Endothelial cell of umbilical vein (primary cell): Measurements from ENCODE around the gene PLPP1. TPM values are rescaled to one million over a fixed set of nuclear protein-coding genes. Genes with fewer than 3 reads are reported as not detected.

ENCODE experiments used
- BruUV-seq: library from RNA; stranded (reverse); fragments of 400-500 nt; replicated peaks from 2 replicates; lab custom pipeline; 2021; lab: Mats Ljungman, UMichigan
- CTCF ChIA-PET: fragments of 300-600, 350-600 bp; sonication (Branson Sonifier 250); formaldehyde crosslinking; loops from one replicate; lab custom pipeline; 2021; ENCODE audit warnings: antibody characterized with exemption, inconsistent platforms; lab: Charles Lee
- POLR2A ChIA-PET: fragments of 300-600, 350-600 bp; sonication (Branson Sonifier 250); formaldehyde crosslinking; loops from one replicate; lab custom pipeline; 2021; ENCODE audit warnings: antibody characterized with exemption, inconsistent platforms; lab: Charles Lee
- DNase-seq: peaks from one replicate; pipeline ENCODE4 v3.0.0-alpha.2; 2011; ENCODE audit warnings: low read depth, low spot score
- FAIRE-seq: peaks from 2 replicates; lab custom pipeline; 2011; peaks lifted over from hg19 to GRCh38; lab: Jason Lieb, UNC
- H2AFZ ChIP-seq: 2 replicates; pipeline ENCODE4 v1.6.0; 2012; ENCODE audit warnings: low read depth, low read length, control low read depth, inconsistent platforms
- H3K27ac ChIP-seq: 2 replicates; pipeline ENCODE4 v1.5.1; 2011; ENCODE audit warnings: low read depth, mild to moderate bottlenecking, control low read depth, low read length, moderate library complexity; ENCODE audit not compliant: insufficient read depth
- H3K27me3 ChIP-seq, 2 experiments: 2 replicates each; pipeline versions ENCODE4 v1.6.0 to v1.6.1; 2011; ENCODE audit warnings: low read length in 2 of 2, mixed read lengths in 1 of 2; ENCODE audit not compliant: control insufficient read depth in 2 of 2, insufficient read depth in 2 of 2
- H3K36me3 ChIP-seq, 2 experiments: 2 replicates in 1 of 2; 3 replicates in 1 of 2; pipeline ENCODE4 v1.5.1; 2011; ENCODE audit warnings: low read length in 2 of 2, mild to moderate bottlenecking in 1 of 2, moderate library complexity in 1 of 2; ENCODE audit not compliant: control insufficient read depth in 2 of 2, insufficient read depth in 2 of 2; ENCODE audit errors: extremely low read depth in 1 of 2
- H3K4me1 ChIP-seq: 3 replicates; pipeline ENCODE4 v1.5.1; 2011; ENCODE audit warnings: mild to moderate bottlenecking, low read length; ENCODE audit not compliant: control insufficient read depth, insufficient read depth; ENCODE audit errors: extremely low read depth
- H3K4me2 ChIP-seq: 2 replicates; pipeline ENCODE4 v1.6.1; 2011; ENCODE audit warnings: low read length, control low read depth, mixed read lengths; ENCODE audit not compliant: insufficient read depth
- H3K4me3 ChIP-seq, 3 experiments: fragments of 200-600 bp in 1 of 3; sonication (generic), shearing (Covaris generic) in 1 of 3; replicated peaks in 1 of 3; 2 replicates each; pipeline ENCODE4 v1.5.1; 2011 to 2016; ENCODE audit warnings: control low read depth in 3 of 3, low read length in 3 of 3, mild to moderate bottlenecking in 2 of 3, inconsistent platforms in 1 of 3, low read depth in 1 of 3, moderate library complexity in 1 of 3; ENCODE audit not compliant: insufficient read depth in 1 of 3
- H3K79me2 ChIP-seq: 2 replicates; pipeline ENCODE4 v1.6.0; 2012; ENCODE audit warnings: low read length, inconsistent platforms; ENCODE audit not compliant: control insufficient read depth, insufficient read depth
- H3K9ac ChIP-seq: replicated peaks from 2 replicates; pipeline ENCODE3; 2011; ENCODE audit warnings: low read length, control low read depth; ENCODE audit not compliant: insufficient read depth; ENCODE audit errors: extremely low read depth
- H3K9me1 ChIP-seq: replicated peaks from 3 replicates; pipeline ENCODE4 v1.6.0; 2011; ENCODE audit warnings: mild to moderate bottlenecking, low read length; ENCODE audit not compliant: control insufficient read depth, insufficient read depth; ENCODE audit errors: extremely low read depth
- H3K9me3 ChIP-seq: replicated peaks from 2 replicates; pipeline ENCODE4 v1.5.1; 2012; ENCODE audit warnings: low read length, inconsistent platforms; ENCODE audit not compliant: control insufficient read depth, insufficient read depth
- H4K20me1 ChIP-seq: replicated peaks from 2 replicates; pipeline ENCODE3; 2011; ENCODE audit warnings: mild to moderate bottlenecking, low read length; ENCODE audit not compliant: control insufficient read depth, insufficient read depth; ENCODE audit errors: extremely low read depth
- CTCF ChIP-seq, 2 donors: IDR thresholded peaks; 1 replicate in 1 of 2; 2 replicates in 1 of 2; pipeline ENCODE4 v1.5.1; 2011; ENCODE audit warnings: low read length in 2 of 2, mild to moderate bottlenecking in 2 of 2, moderate library complexity in 2 of 2, control low read depth in 1 of 2, inconsistent platforms in 1 of 2, low read depth in 1 of 2; ENCODE audit not compliant: insufficient read depth in 1 of 2; ENCODE audit errors: extremely low read depth in 1 of 2
- EZH2 ChIP-seq: IDR thresholded peaks from 2 replicates; pipeline ENCODE4 v1.6.1; 2012; ENCODE audit warnings: borderline replicate concordance, low read depth, mild to moderate bottlenecking, moderate library complexity, low read length, inconsistent platforms; ENCODE audit not compliant: severe bottlenecking
- FOS ChIP-seq: IDR thresholded peaks from 2 replicates; pipeline ENCODE4 v1.6.1; 2011; ENCODE audit warnings: mild to moderate bottlenecking, low read length, moderate library complexity, borderline replicate concordance; ENCODE audit not compliant: insufficient read depth
- GATA2 ChIP-seq: IDR thresholded peaks from 2 replicates; pipeline ENCODE4 v1.7.0; 2011; ENCODE audit warnings: low read depth, mild to moderate bottlenecking, moderate library complexity, mixed read lengths, low read length; ENCODE audit not compliant: insufficient read length, insufficient read depth
- JUN ChIP-seq: IDR thresholded peaks from 2 replicates; pipeline ENCODE4 v1.6.1; 2011; ENCODE audit warnings: borderline replicate concordance, low read depth; ENCODE audit not compliant: insufficient read length, insufficient read depth
- MAX ChIP-seq: IDR thresholded peaks from 2 replicates; pipeline ENCODE4 v1.6.1; 2011; ENCODE audit not compliant: insufficient read depth, insufficient read length
- MYC ChIP-seq: IDR thresholded peaks from one replicate; pipeline ENCODE4 v1.6.1; 2011; ENCODE audit warnings: mild to moderate bottlenecking, low read depth, low read length
- POLR2A ChIP-seq: IDR thresholded peaks from 2 replicates; pipeline ENCODE4 v1.6.1; 2012; ENCODE audit warnings: low read depth, mild to moderate bottlenecking, control low read depth, low read length
- POLR2AphosphoS5 ChIP-seq: IDR thresholded peaks from 2 replicates; pipeline ENCODE4 v1.6.1; 2012; ENCODE audit warnings: low read depth, mild to moderate bottlenecking, control low read depth, low read length, moderate library complexity; ENCODE audit not compliant: insufficient read depth
- dilution Hi-C: fragments of 300-500 bp; cut with MboI; formaldehyde crosslinking; loops from one replicate; pipeline ENCODE4 v1.15.0; 2019; ENCODE audit warnings: low sequenced_read_pairs; ENCODE audit not compliant: extremely low pct_ligation_motif_present
- intact Hi-C: fragments of 100-400 bp; cut with micrococcal nuclease; formaldehyde crosslinking; loops from one replicate; pipeline ENCODE4 v1.10.0; 2022
- polyA plus RNA-seq, 4 experiments: library from polyadenylated mRNA; depleted of rRNA in 3 of 4; stranded (reverse) in 3 of 4; unstranded in 1 of 4; fragments of >200 nt; gene quantifications; 2 replicates each; pipeline versions ENCODE4 v1.2.1 to v1.2.3, GENCODE V29; 2011 to 2012; ENCODE audit warnings: missing spikeins in 1 of 4
- total RNA-seq: library from RNA; stranded (reverse); gene quantifications from 2 replicates; pipeline ENCODE4 v1.2.3, GENCODE V29; 2021

Gene PLPP1
- total and polyA plus RNA-seq, 2 donors (not counting 3 experiments of a cell fraction or from before 2014, with no cell fraction given): 14.3 to 25.9 TPM

GRCh38 chr5:55409775-55410174 lies 125.0 kb downstream of the PLPP1 start:
- intact Hi-C loops: loop anchor here (5.0 kb wide), 2 partner anchors 193 to 513 kb away; no protein-coding TSS in a partner anchor

More at GRCh38 chr5:55409775-55410174, 125.0 kb downstream of the PLPP1 start:
- no peak overlapping the region for H3K27ac ChIP-seq
- FAIRE-seq (no peak), DNase-seq (no peak)
- H3K4me3 ChIP-seq: no peak overlapping the region
- H3K36me3 ChIP-seq: peaks cover 1 to 9% of the 10 kb centered on the region in 2 experiments
- ChIA-PET POLR2A (no interaction called here), CTCF (interaction anchor here (1.2 to 2.9 kb wide), 3 partner anchors 8 to 282 kb away, joined by 3 to 17 read pairs (median 4); no protein-coding TSS in a partner anchor)
- H3K79me2 ChIP-seq: no peaks in the 10 kb centered on the region
- no peaks in the 10 kb centered on the region for H3K9me3 ChIP-seq
- H3K4me2 ChIP-seq: no peak overlapping the region
- H3K9me1 ChIP-seq: no peaks in the 10 kb centered on the region
- H3K27me3 ChIP-seq: no peaks in the 10 kb centered on the region
- BruUV-seq: no TSS peak
- H2AFZ ChIP-seq: no peak overlapping the region
- H3K9ac ChIP-seq: no peak overlapping the region
- H3K4me1 ChIP-seq: no peaks in the 10 kb centered on the region
- TF ChIP-seq CTCF (IDR thresholded peaks at IDR 0.05; ENCODE audit: extremely low read depth in 1 of 2, insufficient read depth in 1 of 2, low read depth in 1 of 2, low read length in 2 of 2) (no peak), POLR2A (no peak), FOS (no peak), MAX (no peak), EZH2 (no peak), POLR2AphosphoS5 (no peak), JUN (no peak), MYC (no peak), GATA2 (no peak)
- dilution Hi-C loops: no loop called here
- no peaks in the 10 kb centered on the region for H4K20me1 ChIP-seq
